SK-N-SH treated with all-trans-retinoic acid at 6 μM for 48 hours (cell line): ENCODE data around the gene DBNDD1.

Experiments
- ARNTL ChIP-seq: fragments of 450-650 bp; formaldehyde crosslinking; IDR thresholded peaks from 2 replicates; pipeline ENCODE4 v1.5.0; 2020; ENCODE audit warnings: low read depth, mild to moderate bottlenecking, moderate library complexity, borderline replicate concordance
- ESRRG ChIP-seq: fragments of 250-450 bp; sonication (Bioruptor Pico); IDR thresholded peaks from 2 replicates; pipeline ENCODE4 v1.6.1; 2021; ENCODE audit warnings: mild to moderate bottlenecking
- ISL1 ChIP-seq: fragments of 250-450 bp; sonication (Bioruptor Pico); IDR thresholded peaks from 2 replicates; pipeline ENCODE4 v2.1.2; 2022; ENCODE audit warnings: mild to moderate bottlenecking, moderate library complexity
- POU6F1 ChIP-seq: fragments of 250-450 bp; sonication (Bioruptor Pico); IDR thresholded peaks from 2 replicates; pipeline ENCODE4 v1.8.0; 2021; ENCODE audit warnings: low read depth, mild to moderate bottlenecking, moderate library complexity, borderline replicate concordance
- SNAI2 ChIP-seq: fragments of 250-450 bp; sonication (Bioruptor Pico); IDR thresholded peaks from 2 replicates; pipeline ENCODE4 v1.5.0; 2020; ENCODE audit warnings: mild to moderate bottlenecking, moderate library complexity
- TOX ChIP-seq: fragments of 250-450 bp; sonication (Bioruptor Pico); IDR thresholded peaks from 2 replicates; pipeline ENCODE4 v1.8.0; 2021; ENCODE audit warnings: mild to moderate bottlenecking, moderate library complexity, borderline replicate concordance
- ZFP3 ChIP-seq: fragments of 250-450 bp; sonication (Bioruptor Pico); IDR thresholded peaks from 2 replicates; pipeline ENCODE4 v1.5.0; 2020; ENCODE audit warnings: mild to moderate bottlenecking, moderate library complexity
- ZNF565 ChIP-seq: fragments of 450-650 bp; formaldehyde crosslinking; conservative IDR thresholded peaks from 2 replicates; pipeline ENCODE4 v1.5.0; 2020; ENCODE audit warnings: low read depth, mild to moderate bottlenecking, moderate library complexity
- TF ChIP-seq, protein P1 (sequence below): fragments of 250-450 bp; sonication (Bioruptor Pico); IDR thresholded peaks from 2 replicates; pipeline ENCODE4 v1.8.0; 2020; ENCODE audit warnings: mild to moderate bottlenecking, moderate library complexity, borderline replicate concordance
- TF ChIP-seq, protein P2 (sequence below): fragments of 250-450 bp; sonication (Bioruptor Pico); IDR thresholded peaks from 2 replicates; pipeline ENCODE4 v1.5.0; 2020; ENCODE audit warnings: mild to moderate bottlenecking, moderate library complexity

DNA sequence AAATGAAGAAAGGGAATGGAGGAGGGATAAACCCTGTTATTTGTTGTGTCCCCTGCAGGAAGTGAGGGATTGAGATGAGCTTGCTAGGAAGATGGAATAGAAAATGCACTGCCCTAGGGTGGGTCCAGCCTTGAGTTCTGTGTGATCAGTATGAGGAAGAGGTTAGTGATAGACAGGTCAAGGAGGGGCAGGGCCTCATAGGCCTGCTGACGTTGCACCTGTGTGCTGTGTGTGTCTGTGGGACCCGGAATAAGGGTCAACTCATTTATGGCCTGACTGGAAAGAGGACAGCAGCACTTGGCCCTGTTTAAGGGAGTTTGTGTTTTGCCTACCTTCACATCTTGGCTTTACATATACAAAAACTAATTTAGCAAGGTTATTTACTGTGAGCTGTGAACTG lies 44.4 kb downstream of the DBNDD1 start:
- TF ChIP-seq ISL1 (no peak), ZFP3 (CRISPR knock-in tag) (no peak), ESRRG (CRISPR knock-in tag) (no peak), POU6F1 (CRISPR knock-in tag) (no peak), SNAI2 (CRISPR knock-in tag) (no peak), TOX (CRISPR knock-in tag) (no peak), ARNTL (CRISPR knock-in tag) (no peak), ZNF565 (CRISPR knock-in tag) (no peak)
- TF ChIP-seq, protein P1, sequence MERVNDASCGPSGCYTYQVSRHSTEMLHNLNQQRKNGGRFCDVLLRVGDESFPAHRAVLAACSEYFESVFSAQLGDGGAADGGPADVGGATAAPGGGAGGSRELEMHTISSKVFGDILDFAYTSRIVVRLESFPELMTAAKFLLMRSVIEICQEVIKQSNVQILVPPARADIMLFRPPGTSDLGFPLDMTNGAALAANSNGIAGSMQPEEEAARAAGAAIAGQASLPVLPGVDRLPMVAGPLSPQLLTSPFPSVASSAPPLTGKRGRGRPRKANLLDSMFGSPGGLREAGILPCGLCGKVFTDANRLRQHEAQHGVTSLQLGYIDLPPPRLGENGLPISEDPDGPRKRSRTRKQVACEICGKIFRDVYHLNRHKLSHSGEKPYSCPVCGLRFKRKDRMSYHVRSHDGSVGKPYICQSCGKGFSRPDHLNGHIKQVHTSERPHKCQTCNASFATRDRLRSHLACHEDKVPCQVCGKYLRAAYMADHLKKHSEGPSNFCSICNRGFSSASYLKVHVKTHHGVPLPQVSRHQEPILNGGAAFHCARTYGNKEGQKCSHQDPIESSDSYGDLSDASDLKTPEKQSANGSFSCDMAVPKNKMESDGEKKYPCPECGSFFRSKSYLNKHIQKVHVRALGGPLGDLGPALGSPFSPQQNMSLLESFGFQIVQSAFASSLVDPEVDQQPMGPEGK (CRISPR knock-in tag) = no peak
- TF ChIP-seq, protein P2, sequence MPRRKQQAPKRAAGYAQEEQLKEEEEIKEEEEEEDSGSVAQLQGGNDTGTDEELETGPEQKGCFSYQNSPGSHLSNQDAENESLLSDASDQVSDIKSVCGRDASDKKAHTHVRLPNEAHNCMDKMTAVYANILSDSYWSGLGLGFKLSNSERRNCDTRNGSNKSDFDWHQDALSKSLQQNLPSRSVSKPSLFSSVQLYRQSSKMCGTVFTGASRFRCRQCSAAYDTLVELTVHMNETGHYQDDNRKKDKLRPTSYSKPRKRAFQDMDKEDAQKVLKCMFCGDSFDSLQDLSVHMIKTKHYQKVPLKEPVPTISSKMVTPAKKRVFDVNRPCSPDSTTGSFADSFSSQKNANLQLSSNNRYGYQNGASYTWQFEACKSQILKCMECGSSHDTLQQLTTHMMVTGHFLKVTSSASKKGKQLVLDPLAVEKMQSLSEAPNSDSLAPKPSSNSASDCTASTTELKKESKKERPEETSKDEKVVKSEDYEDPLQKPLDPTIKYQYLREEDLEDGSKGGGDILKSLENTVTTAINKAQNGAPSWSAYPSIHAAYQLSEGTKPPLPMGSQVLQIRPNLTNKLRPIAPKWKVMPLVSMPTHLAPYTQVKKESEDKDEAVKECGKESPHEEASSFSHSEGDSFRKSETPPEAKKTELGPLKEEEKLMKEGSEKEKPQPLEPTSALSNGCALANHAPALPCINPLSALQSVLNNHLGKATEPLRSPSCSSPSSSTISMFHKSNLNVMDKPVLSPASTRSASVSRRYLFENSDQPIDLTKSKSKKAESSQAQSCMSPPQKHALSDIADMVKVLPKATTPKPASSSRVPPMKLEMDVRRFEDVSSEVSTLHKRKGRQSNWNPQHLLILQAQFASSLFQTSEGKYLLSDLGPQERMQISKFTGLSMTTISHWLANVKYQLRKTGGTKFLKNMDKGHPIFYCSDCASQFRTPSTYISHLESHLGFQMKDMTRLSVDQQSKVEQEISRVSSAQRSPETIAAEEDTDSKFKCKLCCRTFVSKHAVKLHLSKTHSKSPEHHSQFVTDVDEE (CRISPR knock-in tag) = no peak
